SK-N-DZ (cell line): Measurements from ENCODE around the gene ANKHD1.
"Not testable (repeated sequence)": the region's sequence is repeated elsewhere in the genome, so short reads cannot be mapped to it uniquely, and the experiment has no call there.

ENCODE experiments used
- DNase-seq: peaks from one replicate; pipeline ENCODE4 v3.0.0-alpha.2; 2015; ENCODE audit warnings: low spot score

The ANKHD1 gene

GRCh38 chr5:140561753-140562523, 160.3 kb downstream of the ANKHD1 start:
- DNase-seq = no peak

GRCh38 chr5:140563596-140563995, 162.0 kb downstream of the ANKHD1 start:
- no peak for DNase-seq

GRCh38 chr5:140564196-140565023, 162.8 kb downstream of the ANKHD1 start, which contains the start of the genes APBB3 and SLC35A4:
APBB3 (minus strand) TSS chr5:140564598; CDS start chr5:140564245, 353 bp downstream.
SLC35A4 (plus strand) TSS chr5:140564828; CDS start chr5:140567170, 2,342 bp downstream.
- peak; percentile 98 for DNase-seq

- DNase-seq = no peak
Observed at GRCh38 chr5:140565024-140565779, 163.6 kb downstream of the ANKHD1 start.

GRCh38 chr5:140565780-140566095, 164.1 kb downstream of the ANKHD1 start:
- DNase-seq = no peak

GRCh38 chr5:140566665-140567064, 165.0 kb downstream of the ANKHD1 start:
- DNase-seq = no peak

- DNase-seq = no peak
Observed at GRCh38 chr5:140567136-140567818, 165.6 kb downstream of the ANKHD1 start.

- DNase-seq = no peak
Observed at GRCh38 chr5:140567871-140568270, 166.2 kb downstream of the ANKHD1 start.

GRCh38 chr5:140568443-140569063, 166.9 kb downstream of the ANKHD1 start:
- no peak for DNase-seq

- no peak for DNase-seq
Observed at GRCh38 chr5:140569197-140569596, 167.6 kb downstream of the ANKHD1 start.

- no peak for DNase-seq
Observed at GRCh38 chr5:140570058-140570457, 168.4 kb downstream of the ANKHD1 start.

GRCh38 chr5:140570488-140570887, 168.9 kb downstream of the ANKHD1 start:
- no peak for DNase-seq

- DNase-seq = no peak
Observed at GRCh38 chr5:140571105-140571504, 169.5 kb downstream of the ANKHD1 start.

- no peak for DNase-seq
Observed at GRCh38 chr5:140573683-140574082, 172.1 kb downstream of the ANKHD1 start.

GRCh38 chr5:140574165-140574564, 172.5 kb downstream of the ANKHD1 start:
- no peak for DNase-seq

- DNase-seq = no peak
Observed at GRCh38 chr5:140575309-140575708, 173.7 kb downstream of the ANKHD1 start.

- no peak for DNase-seq
Observed at GRCh38 chr5:140576776-140577201, 175.2 kb downstream of the ANKHD1 start.

- DNase-seq = not testable (repeated sequence)
Observed at GRCh38 chr5:140579188-140579747, 177.6 kb downstream of the ANKHD1 start.

- no peak for DNase-seq
Observed at GRCh38 chr5:140587495-140587894, 185.9 kb downstream of the ANKHD1 start.

- DNase-seq = no peak
Observed at GRCh38 chr5:140588311-140589070, 186.9 kb downstream of the ANKHD1 start.
